Tibial nerve (tissue), 3 donors: ENCODE results near the gene MAP7D1.

Source experiments
- POLR2A ChIP-seq, 2 donors: fragments of 450-650 bp; IDR thresholded peaks; one replicate each; pipeline ENCODE4 v1.6.1; 2017; ENCODE audit warnings: antibody characterized with exemption in 2 of 2, mild to moderate bottlenecking in 2 of 2, moderate library complexity in 2 of 2
- TF ChIP-seq, protein P1 (sequence below), 5 experiments: fragments of 200-600 bp in 3 of 5; fragments of 450-650 bp in 2 of 5; sonication (generic) in 3 of 5; IDR thresholded peaks; one replicate each; pipeline ENCODE4 v1.5.1; 2016 to 2019; ENCODE audit warnings: antibody characterized with exemption in 5 of 5, mild to moderate bottlenecking in 3 of 5, moderate library complexity in 2 of 5

DNA sequence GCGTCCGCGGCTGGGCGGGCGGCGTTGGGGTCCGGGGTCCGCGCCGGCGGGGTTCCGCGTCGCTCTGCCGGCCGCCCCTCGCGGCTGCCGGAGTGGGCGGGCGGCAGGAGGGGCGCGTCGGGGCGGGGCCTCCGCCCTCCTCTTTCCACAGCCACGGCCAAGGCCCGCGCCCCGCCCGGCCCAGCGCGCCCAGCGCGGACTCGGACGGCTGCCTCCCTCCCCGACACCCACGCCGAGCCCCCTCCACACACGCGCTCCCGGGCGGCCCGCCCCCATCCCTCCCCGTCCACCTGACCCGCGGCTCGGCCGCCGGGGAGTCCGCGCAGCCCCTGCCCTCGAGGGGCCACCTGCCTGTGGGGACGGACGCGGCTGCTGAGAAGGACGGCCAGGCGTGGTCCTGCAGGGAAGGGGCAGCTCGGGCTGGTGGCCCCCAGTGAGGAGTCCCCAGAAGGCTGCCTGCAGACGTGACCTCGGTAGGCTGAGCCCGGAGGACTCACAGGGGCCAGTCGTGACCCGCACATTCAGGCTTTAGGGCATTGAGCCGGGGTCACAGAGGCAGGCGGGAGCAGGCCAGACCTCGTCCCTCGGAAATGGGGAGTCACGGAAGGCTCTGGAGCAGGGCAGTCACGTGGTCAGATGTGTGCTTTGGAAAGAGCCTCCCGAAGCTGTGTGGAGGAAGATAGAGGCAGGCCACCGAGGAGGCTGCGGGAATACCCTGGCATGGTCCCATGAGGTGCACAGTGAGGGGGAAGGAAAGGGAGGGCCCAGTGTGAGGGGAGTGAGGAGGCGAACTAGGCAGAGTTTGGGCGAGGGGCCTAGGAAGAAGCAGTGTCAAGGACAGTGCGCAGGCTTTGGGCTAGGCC is 30.6 kb upstream of the MAP7D1 start, which contains the start of gene COL8A2:
- peak in 1 of 2 donors; percentile 1 for TF ChIP-seq POLR2A (IDR thresholded peaks at IDR 0.05)
- TF ChIP-seq, protein P1, sequence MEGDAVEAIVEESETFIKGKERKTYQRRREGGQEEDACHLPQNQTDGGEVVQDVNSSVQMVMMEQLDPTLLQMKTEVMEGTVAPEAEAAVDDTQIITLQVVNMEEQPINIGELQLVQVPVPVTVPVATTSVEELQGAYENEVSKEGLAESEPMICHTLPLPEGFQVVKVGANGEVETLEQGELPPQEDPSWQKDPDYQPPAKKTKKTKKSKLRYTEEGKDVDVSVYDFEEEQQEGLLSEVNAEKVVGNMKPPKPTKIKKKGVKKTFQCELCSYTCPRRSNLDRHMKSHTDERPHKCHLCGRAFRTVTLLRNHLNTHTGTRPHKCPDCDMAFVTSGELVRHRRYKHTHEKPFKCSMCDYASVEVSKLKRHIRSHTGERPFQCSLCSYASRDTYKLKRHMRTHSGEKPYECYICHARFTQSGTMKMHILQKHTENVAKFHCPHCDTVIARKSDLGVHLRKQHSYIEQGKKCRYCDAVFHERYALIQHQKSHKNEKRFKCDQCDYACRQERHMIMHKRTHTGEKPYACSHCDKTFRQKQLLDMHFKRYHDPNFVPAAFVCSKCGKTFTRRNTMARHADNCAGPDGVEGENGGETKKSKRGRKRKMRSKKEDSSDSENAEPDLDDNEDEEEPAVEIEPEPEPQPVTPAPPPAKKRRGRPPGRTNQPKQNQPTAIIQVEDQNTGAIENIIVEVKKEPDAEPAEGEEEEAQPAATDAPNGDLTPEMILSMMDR (IDR thresholded peaks at IDR 0.05): no peak
